Omental fat pad (tissue), 4 donors: ENCODE results near the gene FETUB. TPM values are rescaled to one million over a fixed set of nuclear protein-coding genes. Genes with fewer than 3 reads are reported as not detected.

Source experiments
- ATAC-seq: fragments of 150-250 bp; one replicate; pipeline ENCODE4 v1.9.1; 2016; ENCODE audit warnings: mild to moderate bottlenecking, moderate library complexity; ENCODE audit not compliant: low FRiP score
- DNase-seq: peaks from one replicate; pipeline ENCODE4 v3.0.0-alpha.2; 2019; ENCODE audit warnings: low spot score
- total RNA-seq, 4 donors: library from RNA; depleted of rRNA; stranded (reverse); fragments of >200 nt; gene quantifications; one replicate each; pipeline ENCODE4 v1.1.0, GENCODE V29; 2016
- TF ChIP-seq, protein P1 (sequence below), 3 donors: fragments of 450-650 bp; IDR thresholded peaks; one replicate each; pipeline ENCODE4 v1.5.1; 2016 to 2017; ENCODE audit warnings: antibody characterized with exemption in 3 of 3, mild to moderate bottlenecking in 3 of 3, moderate library complexity in 2 of 3

The FETUB gene
- total RNA-seq, 4 donors from 2014 or later = not detected

DNA sequence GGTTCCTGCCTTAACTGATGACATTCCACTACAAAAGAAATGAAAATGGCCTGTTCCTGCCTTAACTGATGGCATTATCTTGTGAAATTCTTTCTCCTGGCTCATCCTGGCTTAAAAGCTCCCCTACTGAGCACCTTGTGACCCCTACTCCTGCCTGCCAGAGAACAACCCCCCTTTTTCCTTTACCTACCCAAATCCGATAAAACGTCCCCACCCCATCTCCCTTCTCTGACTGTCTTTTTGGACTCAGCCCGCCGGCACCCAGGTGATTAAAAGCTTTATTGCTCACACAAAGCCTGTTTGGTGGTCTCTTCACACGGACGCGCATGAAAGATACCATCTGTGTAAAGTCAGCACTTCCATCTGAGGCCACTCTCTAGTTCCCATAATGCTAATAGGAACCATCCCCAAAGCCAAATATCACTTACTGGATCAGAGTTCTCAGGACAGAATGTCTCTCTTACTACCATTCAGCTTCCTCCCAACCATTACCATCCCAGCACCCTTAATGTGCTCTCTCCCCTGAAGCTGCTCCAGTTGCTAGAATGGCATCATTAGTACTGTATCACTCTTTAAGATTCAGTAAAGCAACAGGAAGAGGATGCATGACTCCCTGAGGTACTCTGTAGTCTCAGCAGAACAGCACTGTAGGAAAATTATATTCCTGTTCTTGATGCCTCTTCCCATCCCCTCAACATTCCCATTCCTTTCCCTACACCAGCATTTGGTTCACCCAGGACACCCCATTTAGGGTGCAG, 23.3 kb downstream of the FETUB start:
- ATAC-seq = no peak
- DNase-seq = no peak
- TF ChIP-seq, protein P1, sequence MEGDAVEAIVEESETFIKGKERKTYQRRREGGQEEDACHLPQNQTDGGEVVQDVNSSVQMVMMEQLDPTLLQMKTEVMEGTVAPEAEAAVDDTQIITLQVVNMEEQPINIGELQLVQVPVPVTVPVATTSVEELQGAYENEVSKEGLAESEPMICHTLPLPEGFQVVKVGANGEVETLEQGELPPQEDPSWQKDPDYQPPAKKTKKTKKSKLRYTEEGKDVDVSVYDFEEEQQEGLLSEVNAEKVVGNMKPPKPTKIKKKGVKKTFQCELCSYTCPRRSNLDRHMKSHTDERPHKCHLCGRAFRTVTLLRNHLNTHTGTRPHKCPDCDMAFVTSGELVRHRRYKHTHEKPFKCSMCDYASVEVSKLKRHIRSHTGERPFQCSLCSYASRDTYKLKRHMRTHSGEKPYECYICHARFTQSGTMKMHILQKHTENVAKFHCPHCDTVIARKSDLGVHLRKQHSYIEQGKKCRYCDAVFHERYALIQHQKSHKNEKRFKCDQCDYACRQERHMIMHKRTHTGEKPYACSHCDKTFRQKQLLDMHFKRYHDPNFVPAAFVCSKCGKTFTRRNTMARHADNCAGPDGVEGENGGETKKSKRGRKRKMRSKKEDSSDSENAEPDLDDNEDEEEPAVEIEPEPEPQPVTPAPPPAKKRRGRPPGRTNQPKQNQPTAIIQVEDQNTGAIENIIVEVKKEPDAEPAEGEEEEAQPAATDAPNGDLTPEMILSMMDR (IDR thresholded peaks at IDR 0.05) = no peak

DNA sequence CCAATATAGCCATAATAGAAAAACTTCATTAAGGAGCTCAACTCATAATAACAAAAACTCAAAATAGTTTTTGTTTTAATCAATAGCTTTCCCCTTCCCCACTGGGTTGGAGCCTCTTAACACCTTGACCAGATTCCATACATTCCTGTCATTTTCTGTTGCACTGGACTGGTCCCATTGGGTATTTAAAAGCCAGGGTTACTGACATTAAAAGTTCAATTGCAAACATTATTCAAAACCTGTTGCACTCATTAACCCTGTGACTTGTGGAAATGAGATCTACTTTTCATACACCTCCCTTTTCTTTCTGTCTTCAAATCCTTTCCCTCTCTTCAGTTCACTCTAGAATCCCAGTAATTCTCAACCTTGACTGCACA, 23.9 kb downstream of the FETUB start:
- no peak for ATAC-seq
- TF ChIP-seq, protein P1 (IDR thresholded peaks at IDR 0.05) = no peak
- DNase-seq = no peak

DNA sequence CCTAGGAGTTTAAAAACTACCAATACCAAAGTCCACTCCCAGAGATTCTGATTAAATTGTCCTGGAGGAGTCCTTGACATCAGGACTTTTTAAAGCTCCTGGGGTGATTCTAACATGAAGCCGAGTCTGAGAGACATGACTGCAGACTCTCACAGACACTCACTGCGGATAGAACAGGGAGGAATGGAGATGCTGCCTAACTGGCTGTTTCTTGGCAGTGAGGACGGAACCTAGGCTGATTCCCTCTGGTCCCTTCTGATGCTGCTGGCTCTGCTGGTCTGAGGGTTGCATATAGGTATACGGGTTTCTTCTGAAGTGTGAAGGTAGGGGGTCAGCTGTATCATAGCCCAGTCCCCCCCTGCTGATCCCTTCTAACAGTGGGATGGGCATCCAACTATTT, 24.3 kb downstream of the FETUB start:
- DNase-seq (no peak), ATAC-seq (no peak)
- TF ChIP-seq, protein P1 (IDR thresholded peaks at IDR 0.05) = no peak

DNA sequence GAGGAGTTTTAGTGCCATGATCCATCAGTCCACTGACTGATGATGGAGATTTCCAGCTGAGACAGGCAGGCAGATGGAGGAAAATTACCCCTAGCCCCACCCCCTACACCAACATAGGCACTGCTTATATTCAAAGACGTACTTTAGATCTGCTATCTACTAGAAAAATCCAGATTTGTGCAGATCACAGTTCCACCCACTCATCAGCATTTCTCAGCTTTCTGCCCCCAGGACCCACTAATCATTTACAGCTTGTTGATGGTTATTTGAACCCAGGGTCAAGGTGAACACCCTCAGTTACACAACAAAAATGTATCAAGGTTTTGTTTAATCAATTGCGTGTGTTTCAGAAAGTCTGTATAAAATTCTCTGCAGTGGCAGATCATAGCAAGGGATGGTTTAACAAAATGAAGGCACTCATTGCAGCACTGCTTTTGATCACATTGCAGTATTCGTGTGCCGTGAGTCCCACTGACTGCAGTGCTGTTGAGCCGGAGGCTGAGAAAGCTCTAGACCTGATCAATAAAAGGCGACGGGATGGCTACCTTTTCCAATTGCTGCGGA, 25.5 kb downstream of the FETUB start, which contains the start of gene HRG:
TSS of gene HRG (plus strand) at position 390 of the 564 bp plus-strand sequence. CDS start at position 408, 18 bp downstream.
- no peak for ATAC-seq
- TF ChIP-seq, protein P1 (IDR thresholded peaks at IDR 0.05) = no peak

DNA sequence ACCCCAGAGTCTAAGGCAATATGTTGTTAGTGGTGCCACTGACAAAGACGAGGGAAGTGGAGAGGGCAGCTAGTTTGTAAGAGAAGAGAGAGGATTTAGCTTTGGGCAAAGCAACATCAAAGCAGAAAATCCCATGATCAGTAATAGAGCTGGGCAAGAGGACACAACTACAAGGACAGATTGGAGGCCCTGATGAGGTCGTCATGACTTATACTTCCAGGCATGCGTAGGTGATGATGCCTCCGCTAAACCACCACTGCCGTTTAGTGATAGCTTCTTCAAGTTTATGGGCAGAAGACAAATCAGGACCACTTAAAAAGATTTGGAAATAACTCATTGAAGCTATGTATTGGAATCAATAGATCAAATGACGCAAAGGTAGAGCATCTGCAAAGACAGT, 28.2 kb downstream of the FETUB start:
- TF ChIP-seq, protein P1 (IDR thresholded peaks at IDR 0.05) = no peak
- ATAC-seq (no peak), DNase-seq (no peak)

More for the DNA sequence above, 25.5 kb downstream of the FETUB start, which contains the start of gene HRG:
- DNase-seq = no peak

DNA sequence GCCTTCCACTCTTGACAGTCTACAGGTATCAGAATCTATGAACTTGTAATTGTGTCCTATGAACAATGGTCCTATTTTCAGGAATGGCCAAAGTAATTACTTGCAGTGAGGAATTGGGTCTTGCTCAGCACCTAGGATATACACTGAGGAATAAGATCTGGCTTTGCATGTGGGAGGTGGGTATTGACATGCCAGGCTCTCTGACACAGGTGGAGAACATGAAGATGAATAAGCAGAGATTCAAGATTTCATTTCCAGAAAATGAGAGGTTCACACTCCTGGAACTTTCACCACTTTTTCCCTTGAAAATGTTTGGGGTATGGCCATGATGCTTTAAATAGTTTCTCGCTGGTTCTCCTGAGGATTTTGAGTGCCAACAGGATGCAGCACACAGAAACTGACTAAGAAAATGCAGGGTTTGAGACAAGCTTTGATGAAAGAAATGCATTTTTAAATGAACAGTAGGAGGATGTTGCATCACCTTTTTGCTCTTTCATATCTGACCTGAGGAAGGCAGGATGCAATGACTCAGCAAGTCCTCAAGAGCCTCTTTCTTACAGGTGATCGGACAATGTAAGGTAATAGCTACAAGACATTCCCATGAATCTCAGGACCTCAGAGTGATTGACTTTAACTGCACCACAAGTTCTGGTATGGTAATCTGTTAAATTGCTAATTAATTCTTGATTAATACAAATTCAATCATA, 29.3 kb downstream of the FETUB start:
- ATAC-seq (no peak), DNase-seq (no peak)
- TF ChIP-seq, protein P1 (IDR thresholded peaks at IDR 0.05) = no peak
